ENCODE results near the gene RPUSD1. TPM values are rescaled to one million over a fixed set of nuclear protein-coding genes. Genes with fewer than 3 reads are reported as not detected.

The RPUSD1 gene
- total and polyA plus RNA-seq, 2 donors (not counting 3 experiments of a cell fraction or from before 2014, with no cell fraction given): 46.2 to 55.8 TPM

- FAIRE-seq (no peak), DNase-seq (ENCODE audit: low read depth, low spot score) (no peak)
- H3K36me3 ChIP-seq (ENCODE audit: control insufficient read depth in 2 of 2, extremely low read depth in 1 of 2, insufficient read depth in 2 of 2, low read length in 2 of 2): no peaks in the 10 kb centered on the region
- TF ChIP-seq POLR2AphosphoS5 (IDR thresholded peaks at IDR 0.05; ENCODE audit: insufficient read depth, low read depth, low read length) (no peak), FOS (IDR thresholded peaks at IDR 0.05; ENCODE audit: borderline replicate concordance, insufficient read depth, low read length) (no peak), JUN (IDR thresholded peaks at IDR 0.05; ENCODE audit: borderline replicate concordance, insufficient read depth, insufficient read length, low read depth) (no peak), GATA2 (IDR thresholded peaks at IDR 0.05; ENCODE audit: insufficient read depth, insufficient read length, low read depth, low read length) (no peak), EZH2 (IDR thresholded peaks at IDR 0.05; ENCODE audit: borderline replicate concordance, low read depth, low read length, severe bottlenecking) (no peak), POLR2A (IDR thresholded peaks at IDR 0.05; ENCODE audit: low read depth, low read length) (no peak), CTCF (IDR thresholded peaks at IDR 0.05; ENCODE audit: extremely low read depth in 1 of 2, insufficient read depth in 1 of 2, low read depth in 1 of 2, low read length in 2 of 2) (no peak)
- no peak overlapping the region for H3K9ac ChIP-seq (replicated peaks; ENCODE audit: extremely low read depth, insufficient read depth, low read length)
- no peaks in the 10 kb centered on the region for H3K27me3 ChIP-seq (ENCODE audit: control insufficient read depth in 2 of 2, insufficient read depth in 2 of 2, low read length in 2 of 2)
- H2AFZ ChIP-seq (ENCODE audit: low read depth, low read length): no peak overlapping the region
- no peaks in the 10 kb centered on the region for H4K20me1 ChIP-seq (replicated peaks; ENCODE audit: control insufficient read depth, extremely low read depth, insufficient read depth, low read length)
- no peak overlapping the region for H3K4me3 ChIP-seq (replicated peaks in 1 of 3; ENCODE audit: insufficient read depth in 1 of 3, low read depth in 1 of 3, low read length in 3 of 3)
- intact Hi-C loops (cut with micrococcal nuclease) (no loop called here), dilution Hi-C loops (cut with MboI; ENCODE audit: extremely low pct_ligation_motif_present, low sequenced_read_pairs) (no loop called here)
- ChIA-PET POLR2A (no interaction called here), CTCF (interaction anchor here (0.5 kb wide), 1 partner anchor 51 kb away, joined by 3 read pairs; no protein-coding TSS in a partner anchor)
- no TSS peak for BruUV-seq (replicated peaks)
- no peaks in the 10 kb centered on the region for H3K9me1 ChIP-seq (replicated peaks; ENCODE audit: control insufficient read depth, extremely low read depth, insufficient read depth, low read length)
- H3K79me2 ChIP-seq (ENCODE audit: control insufficient read depth, insufficient read depth, low read length): no peaks in the 10 kb centered on the region
- H3K27ac ChIP-seq (ENCODE audit: insufficient read depth, low read depth, low read length): no peak overlapping the region
- H3K9me3 ChIP-seq (replicated peaks; ENCODE audit: control insufficient read depth, insufficient read depth, low read length): no peaks in the 10 kb centered on the region
- H3K4me2 ChIP-seq (ENCODE audit: insufficient read depth, low read length): no peak overlapping the region
- H3K4me1 ChIP-seq (ENCODE audit: control insufficient read depth, extremely low read depth, insufficient read depth, low read length): no peaks in the 10 kb centered on the region
These were observed 9.2 kb downstream of the RPUSD1 start for GRCh38 chr16:778909-779527.
